HG03025 (cell line): ENCODE measurements around the gene DHRS4L2.

Experiments used
- ATAC-seq: cut with Tn5 transposase; IDR thresholded peaks from one replicate; pipeline ENCODE4 v1.9.1; 2021; ENCODE audit warnings: mild to moderate bottlenecking, moderate library complexity; ENCODE audit not compliant: unreplicated experiment, low FRiP score

The DHRS4L2 gene

GRCh38 chr14:24051789-24052655 lies 63.3 kb downstream of the DHRS4L2 start, which contains the start of gene CARMIL3:
CARMIL3 (plus strand) TSS chr14:24052009; CDS start chr14:24052154, 145 bp downstream.
- ATAC-seq = peak; percentile 59

GRCh38 chr14:24052656-24053547 lies 64.2 kb downstream of the DHRS4L2 start:
- ATAC-seq = no peak

GRCh38 chr14:24053548-24054323 lies 65.0 kb downstream of the DHRS4L2 start:
- ATAC-seq = no peak

- no peak for ATAC-seq
These were observed 65.6 kb downstream of the DHRS4L2 start for GRCh38 chr14:24054324-24054641.

- no peak for ATAC-seq
These were observed 65.9 kb downstream of the DHRS4L2 start for GRCh38 chr14:24054646-24055045.
